Bronchial epithelial cell (primary cell): ENCODE measurements around the gene MFN1. TPM values are rescaled to one million over a fixed set of nuclear protein-coding genes. Genes with fewer than 3 reads are reported as not detected.
A peak's percentile ranks its signal among the peaks of the same experiment; 100 is the strongest.

Experiments
- DNase-seq: peaks from one replicate; pipeline ENCODE4 v3.0.0-alpha.2; 2010; ENCODE audit warnings: low read depth
- FAIRE-seq: peaks from 2 replicates; lab custom pipeline; 2011; peaks lifted over from hg19 to GRCh38; lab: Jason Lieb, UNC
- H3K27me3 ChIP-seq: 2 replicates; pipeline ENCODE4 v1.5.1; 2011; ENCODE audit warnings: low read length; ENCODE audit not compliant: control insufficient read depth, insufficient read depth
- H3K36me3 ChIP-seq: 2 replicates; pipeline ENCODE4 v1.5.1; 2011; ENCODE audit warnings: low read length; ENCODE audit not compliant: control insufficient read depth, insufficient read depth
- H3K4me3 ChIP-seq: 2 replicates; pipeline ENCODE4 v1.5.1; 2011; ENCODE audit warnings: mild to moderate bottlenecking, low read depth, low read length, control low read depth
- CTCF ChIP-seq: IDR thresholded peaks from 2 replicates; pipeline ENCODE4 v1.5.1; 2011; ENCODE audit warnings: mild to moderate bottlenecking, moderate library complexity, low read length, control low read depth, inconsistent platforms; ENCODE audit not compliant: insufficient read depth, severe bottlenecking
- total RNA-seq: library from RNA; depleted of rRNA; stranded (reverse); fragments of >200 nt; gene quantifications from 2 replicates; pipeline ENCODE4 v1.2.1, GENCODE V29; 2014

Gene MFN1
- total RNA-seq, 1 donor from 2014 or later: 47.1 TPM

- DNase-seq (peak; percentile 38), FAIRE-seq (no peak)
- no peak overlapping the region for H3K4me3 ChIP-seq
- TF ChIP-seq CTCF: peak; percentile 42
- peaks cover 2% of the 10 kb centered on the region for H3K36me3 ChIP-seq
- no peaks in the 10 kb centered on the region for H3K27me3 ChIP-seq
Measured at GRCh38 chr3:179321668-179322285, 25.7 kb upstream of the MFN1 start.

GRCh38 chr3:179322286-179323196, 25.0 kb upstream of the MFN1 start, which contains the start of gene ZNF639:
ZNF639 (plus strand) TSS chr3:179323031; CDS start chr3:179328294, 5,263 bp downstream.
- Histone ChIP-seq H3K4me3 (peak within 1 kb of the TSS; percentile 81), H3K36me3 (peaks cover 2% of the 10 kb centered on the region), H3K27me3 (no peaks in the 10 kb centered on the region)
- FAIRE-seq (no peak), DNase-seq (peak; percentile 45)
- TF ChIP-seq CTCF: peak; percentile 70

- Histone ChIP-seq H3K36me3 (peaks cover 2% of the 10 kb centered on the region), H3K27me3 (no peaks in the 10 kb centered on the region), H3K4me3 (peak overlapping the region; percentile 81)
- FAIRE-seq (no peak), DNase-seq (peak; percentile 41)
- no peak for TF ChIP-seq CTCF
Measured at GRCh38 chr3:179323197-179324110, 24.1 kb upstream of the MFN1 start.

GRCh38 chr3:179324270-179324754, 23.2 kb upstream of the MFN1 start:
- FAIRE-seq (no peak), DNase-seq (peak; percentile 56)
- H3K36me3 ChIP-seq: peaks cover 7% of the 10 kb centered on the region
- no peak for TF ChIP-seq CTCF
- H3K27me3 ChIP-seq: no peaks in the 10 kb centered on the region
- H3K4me3 ChIP-seq: peak overlapping the region; percentile 81

GRCh38 chr3:179330438-179330837, 17.1 kb upstream of the MFN1 start:
- TF ChIP-seq CTCF: no peak
- H3K4me3 ChIP-seq: no peak overlapping the region
- FAIRE-seq: no peak
- no peak for DNase-seq
- peaks cover 10% of the 10 kb centered on the region for H3K36me3 ChIP-seq
- H3K27me3 ChIP-seq: no peaks in the 10 kb centered on the region
